GM21825 (cell line): ENCODE measurements around the gene P3H3.

Experiments
- ATAC-seq: cut with Tn5 transposase; IDR thresholded peaks from one replicate; pipeline ENCODE4 v1.9.1; 2021; ENCODE audit warnings: mild to moderate bottlenecking, moderate library complexity; ENCODE audit not compliant: unreplicated experiment

Gene P3H3

GRCh38 chr12:6799147-6799546, 29.1 kb upstream of the P3H3 start:
- no peak for ATAC-seq

DNA sequence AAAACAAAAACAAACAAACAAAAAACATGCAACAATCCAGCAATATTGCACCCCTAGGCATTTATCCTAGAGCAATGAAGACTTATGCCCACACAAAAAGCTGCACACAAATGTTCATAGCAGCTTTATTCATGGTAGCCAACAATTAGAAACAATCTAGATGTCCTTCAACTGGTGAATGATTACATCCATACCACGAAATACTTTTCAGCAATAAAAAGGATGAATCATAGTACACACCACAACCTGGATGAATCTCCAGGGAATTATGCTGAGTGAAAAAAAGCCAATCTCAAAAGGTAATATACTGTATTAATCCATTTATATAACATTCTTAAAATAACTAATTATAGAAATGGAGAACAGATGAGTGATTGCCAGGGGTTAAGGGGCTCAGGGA, 21.0 kb upstream of the P3H3 start:
- no peak for ATAC-seq

GRCh38 chr12:6809056-6809455, 19.2 kb upstream of the P3H3 start:
- ATAC-seq, result no peak

GRCh38 chr12:6810758-6811157, 17.4 kb upstream of the P3H3 start:
- no peak for ATAC-seq

GRCh38 chr12:6813363-6813762, 14.8 kb upstream of the P3H3 start:
- no peak for ATAC-seq

DNA sequence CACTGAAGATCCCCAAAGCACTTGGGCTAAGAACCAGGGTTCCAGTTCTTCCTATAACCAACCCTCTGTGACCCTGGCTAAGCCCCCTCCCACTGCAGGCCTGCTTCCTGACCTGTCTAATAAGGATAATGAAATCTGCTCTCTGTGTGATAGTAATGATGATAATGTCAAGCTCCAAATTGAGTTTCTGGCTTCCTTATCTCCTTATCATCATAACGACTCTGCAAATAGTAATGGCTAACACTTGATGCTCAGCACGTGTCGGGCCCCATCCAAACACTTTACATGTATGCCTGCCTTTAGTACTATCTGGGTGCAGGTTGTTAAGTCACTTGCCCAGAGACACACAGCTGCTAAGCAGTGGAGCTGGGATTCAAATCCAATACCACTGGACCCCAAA, 11.6 kb upstream of the P3H3 start:
- ATAC-seq, result no peak

- no peak for ATAC-seq
Measured at GRCh38 chr12:6817098-6817497, 11.1 kb upstream of the P3H3 start.

- ATAC-seq, result no peak
Measured at GRCh38 chr12:6817662-6818157, 10.5 kb upstream of the P3H3 start.

DNA sequence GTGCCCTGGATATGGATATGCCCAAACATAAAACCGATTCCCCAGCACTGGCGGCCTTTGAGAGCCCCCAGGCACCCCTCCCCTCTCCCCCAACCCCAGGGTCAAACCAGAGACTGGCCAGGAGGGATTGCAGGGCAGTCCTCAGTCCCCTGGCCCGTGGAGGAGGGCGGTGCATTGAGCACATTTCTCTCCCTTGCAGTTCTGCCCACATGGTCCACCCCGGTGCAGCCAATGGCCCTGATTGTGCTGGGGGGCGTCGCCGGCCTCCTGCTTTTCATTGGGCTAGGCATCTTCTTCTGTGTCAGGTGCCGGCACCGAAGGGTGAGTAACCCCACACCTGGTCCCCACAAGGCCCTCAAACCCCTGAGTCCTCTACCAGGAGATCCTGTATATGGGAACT, 10.0 kb upstream of the P3H3 start:
- no peak for ATAC-seq

DNA sequence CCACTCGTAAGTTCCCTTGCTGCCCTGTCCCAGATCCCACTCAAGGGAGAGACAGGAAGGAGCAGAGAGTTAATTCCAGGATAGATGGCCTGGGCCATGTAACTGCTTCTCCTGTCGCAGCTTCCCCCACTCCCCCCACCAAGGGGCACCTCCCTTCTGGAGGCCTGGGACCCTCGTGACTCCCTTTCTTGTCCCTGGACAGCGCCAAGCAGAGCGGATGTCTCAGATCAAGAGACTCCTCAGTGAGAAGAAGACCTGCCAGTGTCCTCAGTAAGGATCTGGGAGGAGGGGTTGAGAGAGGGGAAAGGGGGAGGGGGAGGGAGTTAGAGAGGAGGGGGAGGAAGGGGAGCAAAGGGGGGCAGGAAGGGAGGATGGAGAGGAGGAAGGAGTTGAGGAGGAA, 9.6 kb upstream of the P3H3 start:
- no peak for ATAC-seq

DNA sequence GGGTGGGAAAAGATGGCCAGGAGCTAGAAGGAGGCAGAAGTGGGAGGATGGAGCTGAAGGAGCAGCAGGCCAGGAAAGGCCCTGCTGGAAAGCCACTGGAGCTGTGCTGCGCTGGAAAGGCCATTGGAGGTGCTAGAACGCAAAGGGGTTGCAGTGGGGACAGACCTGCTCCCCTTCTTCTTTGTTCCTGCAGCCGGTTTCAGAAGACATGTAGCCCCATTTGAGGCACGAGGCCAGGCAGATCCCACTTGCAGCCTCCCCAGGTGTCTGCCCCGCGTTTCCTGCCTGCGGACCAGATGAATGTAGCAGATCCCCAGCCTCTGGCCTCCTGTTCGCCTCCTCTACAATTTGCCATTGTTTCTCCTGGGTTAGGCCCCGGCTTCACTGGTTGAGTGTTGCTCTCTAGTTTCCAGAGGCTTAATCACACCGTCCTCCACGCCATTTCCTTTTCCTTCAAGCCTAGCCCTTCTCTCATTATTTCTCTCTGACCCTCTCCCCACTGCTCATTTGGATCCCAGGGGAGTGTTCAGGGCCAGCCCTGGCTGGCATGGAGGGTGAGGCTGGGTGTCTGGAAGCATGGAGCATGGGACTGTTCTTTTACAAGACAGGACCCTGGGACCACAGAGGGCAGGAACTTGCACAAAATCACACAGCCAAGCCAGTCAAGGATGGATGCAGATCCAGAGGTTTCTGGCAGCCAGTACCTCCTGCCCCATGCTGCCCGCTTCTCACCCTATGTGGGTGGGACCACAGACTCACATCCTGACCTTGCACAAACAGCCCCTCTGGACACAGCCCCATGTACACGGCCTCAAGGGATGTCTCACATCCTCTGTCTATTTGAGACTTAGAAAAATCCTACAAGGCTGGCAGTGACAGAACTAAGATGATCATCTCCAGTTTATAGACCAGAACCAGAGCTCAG, 8.8 kb upstream of the P3H3 start:
- ATAC-seq, result no peak

- ATAC-seq, result no peak
Measured at GRCh38 chr12:6820166-6820565, 8.0 kb upstream of the P3H3 start.

DNA sequence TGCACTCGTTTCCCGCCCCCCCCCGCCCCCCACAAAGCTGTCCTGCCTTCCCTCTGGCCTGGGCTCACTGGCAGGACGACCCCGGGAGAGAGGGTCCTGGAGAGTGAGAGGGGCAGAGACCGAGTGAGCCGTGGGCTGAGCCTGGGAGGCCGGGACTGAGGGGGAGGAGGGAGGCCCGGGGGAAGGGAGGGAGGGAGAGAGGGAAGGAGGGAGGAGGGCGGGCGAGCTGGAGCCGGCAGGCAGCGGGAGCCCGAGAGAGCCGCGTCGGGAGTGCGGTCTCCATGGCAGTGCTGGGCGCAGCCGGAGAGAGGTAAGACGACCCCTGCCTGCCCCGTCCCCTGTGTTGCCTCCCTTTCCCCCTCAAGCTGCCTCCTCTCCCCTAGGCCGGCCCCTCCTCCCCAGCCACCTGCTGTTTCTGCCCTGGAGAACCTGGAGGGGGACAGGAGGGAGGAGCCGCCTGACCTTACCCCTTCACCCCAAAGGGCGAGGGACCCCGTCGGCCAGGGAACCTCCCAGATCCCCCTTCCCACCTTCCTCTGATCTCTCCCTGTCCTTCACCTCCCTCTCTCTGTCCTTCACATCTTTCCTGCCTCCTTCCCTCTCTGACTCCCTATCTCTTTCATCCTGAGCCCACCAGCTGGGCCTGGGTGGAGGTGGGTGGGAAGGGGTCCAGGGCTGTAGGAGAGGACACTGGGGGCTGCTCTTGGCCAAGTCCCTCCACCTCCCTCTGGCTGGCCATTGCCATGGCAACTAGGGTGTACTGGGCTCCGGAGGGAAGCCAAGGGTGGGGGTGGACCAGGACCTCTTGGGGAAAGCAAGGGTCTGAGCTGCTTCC, 6.4 kb upstream of the P3H3 start, which contains the start of gene GPR162:
Gene GPR162, plus strand, starts transcription at position 231 of the 835 bp plus-strand sequence. CDS start 2,078 bp downstream, outside the sequence.
- no peak for ATAC-seq

DNA sequence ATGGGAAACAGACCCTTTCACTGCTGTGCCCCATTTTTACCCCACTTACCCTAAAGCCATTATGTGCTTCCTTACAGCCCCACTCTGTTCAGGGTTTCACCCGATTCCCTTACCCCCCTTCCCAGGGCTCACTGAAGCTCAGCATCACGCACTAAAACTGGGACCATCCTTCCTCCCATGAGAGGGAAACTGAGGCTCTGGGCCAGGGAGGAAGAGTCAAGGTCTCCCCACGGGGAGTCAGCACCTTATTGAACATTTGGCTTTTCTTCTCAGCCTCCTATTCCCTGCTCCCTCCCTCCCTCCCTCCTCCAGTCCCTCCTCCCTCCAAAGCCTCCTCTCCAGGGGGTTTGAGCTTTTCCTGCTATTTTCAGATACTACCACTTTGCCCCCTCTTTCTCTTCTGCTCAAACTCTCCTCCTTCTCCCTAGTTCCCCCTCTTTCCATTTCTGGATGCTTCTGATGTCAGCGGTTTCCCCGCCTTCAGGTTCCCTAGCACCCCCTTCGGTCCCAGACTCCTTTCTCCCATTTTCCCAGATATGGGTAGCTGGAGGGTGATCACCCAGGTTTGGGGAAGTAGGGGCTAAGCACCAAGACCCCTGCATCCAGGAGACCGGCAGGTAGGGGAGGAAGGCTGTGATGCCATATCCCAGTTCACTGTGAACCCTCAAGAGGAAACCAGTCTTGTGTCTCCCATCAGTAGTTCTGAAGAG, 5.6 kb upstream of the P3H3 start:
- no peak for ATAC-seq

- no peak for ATAC-seq
Measured at GRCh38 chr12:6823182-6824084, 4.8 kb upstream of the P3H3 start.

- ATAC-seq, result no peak
Measured at GRCh38 chr12:6824085-6824775, 4.0 kb upstream of the P3H3 start.

DNA sequence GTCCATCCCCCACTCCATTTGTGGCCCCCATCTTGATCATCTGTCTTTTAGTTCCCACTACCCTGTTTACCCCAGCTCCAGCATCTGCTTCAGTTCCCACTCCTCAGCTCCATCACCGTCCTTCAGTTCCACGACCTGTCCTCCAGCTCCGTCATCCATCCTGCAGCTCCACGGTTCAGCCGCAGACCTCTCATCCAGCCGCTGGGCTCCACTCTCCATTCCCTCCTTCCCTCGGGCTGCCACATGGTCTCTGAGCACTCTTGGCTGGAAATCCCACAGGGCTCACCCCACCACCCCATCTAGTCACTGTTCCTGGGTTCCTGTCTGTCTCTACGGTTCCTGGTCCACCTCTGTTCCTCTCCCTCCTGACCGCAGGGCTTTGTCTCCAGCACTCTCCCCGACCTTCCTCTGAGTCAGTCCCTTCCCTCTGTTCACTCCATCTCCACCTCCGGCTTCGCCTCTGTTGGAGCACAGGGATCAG, 3.3 kb upstream of the P3H3 start:
- ATAC-seq, result no peak

DNA sequence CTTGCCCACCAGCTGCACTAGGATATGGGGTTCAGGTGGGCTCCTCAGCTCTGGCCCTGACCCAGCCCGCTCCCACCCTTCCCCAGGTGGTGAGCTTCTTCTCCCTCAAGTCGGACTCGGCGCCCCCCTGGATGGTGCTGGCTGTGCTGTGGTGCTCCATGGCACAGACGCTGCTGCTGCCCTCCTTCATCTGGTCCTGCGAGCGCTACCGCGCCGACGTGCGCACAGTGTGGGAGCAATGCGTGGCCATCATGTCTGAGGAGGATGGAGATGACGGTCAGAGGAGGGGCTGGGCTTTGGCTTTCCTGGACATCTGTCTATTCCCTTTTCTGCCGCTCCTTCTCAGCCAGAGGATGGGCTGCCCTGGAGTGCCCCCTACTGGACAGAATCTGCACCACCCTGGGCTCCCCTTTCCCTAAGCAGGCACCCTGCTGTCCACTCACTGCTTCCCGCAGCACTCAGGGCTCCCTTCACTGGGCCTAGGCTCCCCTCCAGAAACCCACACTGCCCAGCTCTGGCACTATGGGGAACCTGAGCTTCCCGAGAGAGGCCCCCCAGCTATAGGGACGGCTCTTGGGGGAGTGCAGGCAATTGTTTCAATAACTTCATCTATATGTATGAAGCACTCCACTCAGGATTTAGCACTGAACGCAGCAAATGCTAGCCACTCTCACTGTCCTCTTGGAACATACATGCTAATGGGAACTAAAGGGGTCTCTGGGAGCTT, 2.6 kb upstream of the P3H3 start:
- ATAC-seq, result no peak
